ENCODE results near the gene TGFBR3.

The TGFBR3 gene

GRCh38 chr1:91826248-91826647 lies 59.7 kb downstream of the TGFBR3 start:
- no peak for DNase-seq (ENCODE audit: low spot score)

- no peak for DNase-seq (ENCODE audit: low spot score)
Observed at GRCh38 chr1:91821126-91821868, 64.7 kb downstream of the TGFBR3 start.

- no peak for DNase-seq (ENCODE audit: low spot score)
Observed at GRCh38 chr1:91819038-91819788, 66.7 kb downstream of the TGFBR3 start.

GRCh38 chr1:91818713-91818975 lies 67.3 kb downstream of the TGFBR3 start:
- DNase-seq (ENCODE audit: low spot score): no peak

- DNase-seq (ENCODE audit: low spot score): no peak
Observed at GRCh38 chr1:91817211-91817905, 68.6 kb downstream of the TGFBR3 start.

- no peak for DNase-seq (ENCODE audit: low spot score)
Observed at GRCh38 chr1:91816031-91816430, 69.9 kb downstream of the TGFBR3 start.

GRCh38 chr1:91814448-91814847 lies 71.5 kb downstream of the TGFBR3 start:
- no peak for DNase-seq (ENCODE audit: low spot score)

- DNase-seq (ENCODE audit: low spot score): no peak
Observed at GRCh38 chr1:91813813-91814212, 72.1 kb downstream of the TGFBR3 start.

- no peak for DNase-seq (ENCODE audit: low spot score)
Observed at GRCh38 chr1:91811363-91812025, 74.5 kb downstream of the TGFBR3 start.

GRCh38 chr1:91809317-91809716 lies 76.6 kb downstream of the TGFBR3 start:
- DNase-seq (ENCODE audit: low spot score): no peak

- no peak for DNase-seq (ENCODE audit: low spot score)
Observed at GRCh38 chr1:91807921-91808620, 77.9 kb downstream of the TGFBR3 start.

GRCh38 chr1:91806769-91807700 lies 78.9 kb downstream of the TGFBR3 start:
- no peak for DNase-seq (ENCODE audit: low spot score)

GRCh38 chr1:91806181-91806768 lies 79.7 kb downstream of the TGFBR3 start:
- DNase-seq (ENCODE audit: low spot score): no peak

- DNase-seq (ENCODE audit: low spot score): no peak
Observed at GRCh38 chr1:91805311-91805801, 80.6 kb downstream of the TGFBR3 start.

GRCh38 chr1:91804546-91805023 lies 81.4 kb downstream of the TGFBR3 start:
- DNase-seq (ENCODE audit: low spot score): no peak

GRCh38 chr1:91803847-91804545 lies 82.0 kb downstream of the TGFBR3 start:
- DNase-seq (ENCODE audit: low spot score): no peak

- no peak for DNase-seq (ENCODE audit: low spot score)
Observed at GRCh38 chr1:91803123-91803522, 82.8 kb downstream of the TGFBR3 start.

GRCh38 chr1:91801496-91802115 lies 84.3 kb downstream of the TGFBR3 start:
- no peak for DNase-seq (ENCODE audit: low spot score)

GRCh38 chr1:91799863-91800262 lies 86.1 kb downstream of the TGFBR3 start:
- DNase-seq (ENCODE audit: low spot score): no peak
